ENCODE data around the gene PPP6R2. TPM values are rescaled to one million over a fixed set of nuclear protein-coding genes. Genes with fewer than 3 reads are reported as not detected.

The PPP6R2 gene
- total and polyA plus RNA-seq, 2 experiments from 2014 or later: 41.4 to 88.4 TPM

GRCh38 chr22:50471197-50471847 is 128.2 kb downstream of the PPP6R2 start:
- no peaks in the 10 kb centered on the region for H3K9me3 ChIP-seq (ENCODE audit: low read depth)
- no peak for TF ChIP-seq CTCF (IDR thresholded peaks at IDR 0.05; ENCODE audit: low read depth, low read length)
- peaks cover 10% of the 10 kb centered on the region for H3K36me3 ChIP-seq
- no peak overlapping the region for H3K4me3 ChIP-seq
- H3K27me3 ChIP-seq: no peaks in the 10 kb centered on the region
- no peak overlapping the region for H3K27ac ChIP-seq
- no peaks in the 10 kb centered on the region for H3K4me1 ChIP-seq (ENCODE audit: low read depth)
- DNase-seq (ENCODE audit: low read depth in 1 of 2, low spot score in 1 of 2): no peak

- no peak for TF ChIP-seq CTCF (IDR thresholded peaks at IDR 0.05; ENCODE audit: low read depth, low read length)
- no peak for DNase-seq (ENCODE audit: low read depth in 1 of 2, low spot score in 1 of 2)
- Histone ChIP-seq H3K9me3 (ENCODE audit: low read depth) (no peaks in the 10 kb centered on the region), H3K27ac (no peak overlapping the region), H3K27me3 (no peaks in the 10 kb centered on the region), H3K4me3 (no peak overlapping the region), H3K4me1 (ENCODE audit: low read depth) (no peaks in the 10 kb centered on the region), H3K36me3 (peaks cover 5% of the 10 kb centered on the region)
These were observed 128.8 kb downstream of the PPP6R2 start for GRCh38 chr22:50471962-50472361.

- Histone ChIP-seq H3K4me3 (no peak overlapping the region), H3K9me3 (ENCODE audit: low read depth) (no peaks in the 10 kb centered on the region), H3K27me3 (no peaks in the 10 kb centered on the region), H3K27ac (no peak overlapping the region), H3K36me3 (no peaks in the 10 kb centered on the region), H3K4me1 (ENCODE audit: low read depth) (no peaks in the 10 kb centered on the region)
- no peak for DNase-seq (ENCODE audit: low read depth in 1 of 2, low spot score in 1 of 2)
- peak; percentile 17 for TF ChIP-seq CTCF (IDR thresholded peaks at IDR 0.05; ENCODE audit: low read depth, low read length)
These were observed 130.0 kb downstream of the PPP6R2 start for GRCh38 chr22:50473088-50473487.

- H3K27ac ChIP-seq: peak overlapping the region; percentile 85
- no peak for TF ChIP-seq CTCF (IDR thresholded peaks at IDR 0.05; ENCODE audit: low read depth, low read length)
- peaks cover 4% of the 10 kb centered on the region for H3K27me3 ChIP-seq
- peak overlapping the region; percentile 95 for H3K4me3 ChIP-seq
- H3K4me1 ChIP-seq (ENCODE audit: low read depth): no peaks in the 10 kb centered on the region
- no peaks in the 10 kb centered on the region for H3K36me3 ChIP-seq
- peak; percentile 51 to 69 for DNase-seq (ENCODE audit: low read depth in 1 of 2, low spot score in 1 of 2)
- H3K9me3 ChIP-seq (ENCODE audit: low read depth): no peaks in the 10 kb centered on the region
These were observed 130.9 kb downstream of the PPP6R2 start for GRCh38 chr22:50473855-50474671.

- DNase-seq (ENCODE audit: low read depth in 1 of 2, low spot score in 1 of 2): peak; percentile 93 to 96
- peak within 1 kb of the TSS; percentile 85 for H3K27ac ChIP-seq
These were observed 131.9 kb downstream of the PPP6R2 start, which contains the start of gene SBF1 for GRCh38 chr22:50474710-50475651. SBF1 (minus strand) TSS chr22:50475035; CDS start chr22:50474840, 195 bp downstream.

More at GRCh38 chr22:50474710-50475651, 131.9 kb downstream of the PPP6R2 start, which contains the start of gene SBF1:
- Histone ChIP-seq H3K4me1 (ENCODE audit: low read depth) (no peaks in the 10 kb centered on the region), H3K4me3 (peak within 1 kb of the TSS; percentile 95), H3K9me3 (ENCODE audit: low read depth) (no peaks in the 10 kb centered on the region), H3K27me3 (peaks cover 14% of the 10 kb centered on the region), H3K36me3 (no peaks in the 10 kb centered on the region)
- no peak for TF ChIP-seq CTCF (IDR thresholded peaks at IDR 0.05; ENCODE audit: low read depth, low read length)
